ENCODE measurements around the gene CILP.

DNA sequence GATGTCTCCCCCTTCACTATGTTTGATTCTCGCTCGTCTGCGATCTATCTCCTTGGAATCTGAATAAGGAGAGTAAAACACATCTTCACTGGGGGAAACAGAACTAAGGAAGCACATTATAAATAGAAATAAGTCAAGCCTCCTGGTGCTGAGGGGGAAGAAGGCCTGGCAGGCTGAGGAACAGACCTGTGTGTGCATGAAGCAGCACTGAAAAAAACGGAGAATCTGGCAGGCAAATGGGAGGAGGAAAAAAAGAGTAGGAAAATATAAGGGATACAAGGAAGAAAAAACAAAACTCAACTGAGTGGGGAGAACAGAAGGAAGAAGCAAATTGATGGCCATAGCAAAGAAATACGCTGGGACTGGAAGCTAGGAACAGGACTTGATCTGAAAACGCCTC lies 49.7 kb upstream of the CILP start:
- no peak for TF ChIP-seq POLR2AphosphoS5 (IDR thresholded peaks at IDR 0.05; ENCODE audit: low read depth, low read length)
- TF ChIP-seq SIN3A (IDR thresholded peaks at IDR 0.05; ENCODE audit: borderline replicate concordance, insufficient read depth, low read length): no peak
- TF ChIP-seq REST (IDR thresholded peaks at IDR 0.05; ENCODE audit: insufficient read depth in 1 of 2, low read depth in 2 of 2, low read length in 2 of 2): no peak
